Measurements from ENCODE around the gene TLE6.
"Not testable (repeated sequence)": the region's sequence is repeated elsewhere in the genome, so short reads cannot be mapped to it uniquely, and the experiment has no call there.

The TLE6 gene

GRCh38 chr19:2974342-2975041, 2.9 kb upstream of the TLE6 start:
- no peak for DNase-seq (ENCODE audit: low read depth)

- DNase-seq (ENCODE audit: low read depth), result no peak
Observed at GRCh38 chr19:2976609-2977000, 759 bp upstream of the TLE6 start.

- DNase-seq (ENCODE audit: low read depth), result no peak
Observed at GRCh38 chr19:2977746-2978138, 378 bp downstream of the TLE6 start.

- DNase-seq (ENCODE audit: low read depth), result no peak
Observed at GRCh38 chr19:2978166-2978767, 903 bp downstream of the TLE6 start.

- DNase-seq (ENCODE audit: low read depth), result no peak
Observed at GRCh38 chr19:2978772-2979171, 1.4 kb downstream of the TLE6 start.

- DNase-seq (ENCODE audit: low read depth), result no peak
Observed at GRCh38 chr19:2981898-2982297, 4.5 kb downstream of the TLE6 start.

- no peak for DNase-seq (ENCODE audit: low read depth)
Observed at GRCh38 chr19:2982561-2982960, 5.2 kb downstream of the TLE6 start.

GRCh38 chr19:2982983-2983350, 5.6 kb downstream of the TLE6 start:
- DNase-seq (ENCODE audit: low read depth), result no peak

- no peak for DNase-seq (ENCODE audit: low read depth)
Observed at GRCh38 chr19:2983351-2984214, 6.2 kb downstream of the TLE6 start.

- DNase-seq (ENCODE audit: low read depth), result no peak
Observed at GRCh38 chr19:2984215-2984528, 6.8 kb downstream of the TLE6 start.

- DNase-seq (ENCODE audit: low read depth), result no peak
Observed at GRCh38 chr19:2986951-2987524, 9.7 kb downstream of the TLE6 start.

- no peak for DNase-seq (ENCODE audit: low read depth)
Observed at GRCh38 chr19:2987797-2988196, 10.4 kb downstream of the TLE6 start.

- DNase-seq (ENCODE audit: low read depth), result no peak
Observed at GRCh38 chr19:2988568-2988967, 11.2 kb downstream of the TLE6 start.

- no peak for DNase-seq (ENCODE audit: low read depth)
Observed at GRCh38 chr19:2989236-2989946, 12.0 kb downstream of the TLE6 start.

GRCh38 chr19:2992333-2992732, 15.0 kb downstream of the TLE6 start:
- not testable (repeated sequence) for DNase-seq (ENCODE audit: low read depth)

- DNase-seq (ENCODE audit: low read depth), result no peak
Observed at GRCh38 chr19:2992958-2993357, 15.6 kb downstream of the TLE6 start.

- no peak for DNase-seq (ENCODE audit: low read depth)
Observed at GRCh38 chr19:2993579-2993978, 16.2 kb downstream of the TLE6 start.

- no peak for DNase-seq (ENCODE audit: low read depth)
Observed at GRCh38 chr19:2994588-2995131, 17.3 kb downstream of the TLE6 start.

GRCh38 chr19:2997720-2998119, 20.4 kb downstream of the TLE6 start:
- DNase-seq (ENCODE audit: low read depth), result no peak

GRCh38 chr19:2998642-2999041, 21.3 kb downstream of the TLE6 start:
- DNase-seq (ENCODE audit: low read depth), result no peak

- DNase-seq (ENCODE audit: low read depth), result no peak
Observed at GRCh38 chr19:3001235-3001800, 24.0 kb downstream of the TLE6 start.

GRCh38 chr19:3003046-3003445, 25.7 kb downstream of the TLE6 start:
- DNase-seq (ENCODE audit: low read depth), result no peak

Measured in activated gamma-delta T cell treated with anti-CD3 and anti-CD28 coated beads, Interleukin-2, amount 50 U/mL, for 16 hours (primary cell).